HCT116 (cell line): ENCODE data around the gene CHM. TPM values are rescaled to one million over a fixed set of nuclear protein-coding genes. Genes with fewer than 3 reads are reported as not detected.

Experiments used
- ATAC-seq: fragments of 200-7000 bp; cut with Tn5 transposase; 2 replicates; pipeline ENCODE4 v1.9.1; 2020; ENCODE audit warnings: mild to moderate bottlenecking, moderate library complexity
- BruUV-seq: library from RNA; stranded (reverse); fragments of 400-500 nt; replicated peaks from 2 replicates; lab custom pipeline; 2021; lab: Mats Ljungman, UMichigan
- CTCF ChIA-PET: fragments of 300-600 bp; sonication (Branson Sonifier 250); formaldehyde crosslinking; loops from one replicate; lab custom pipeline; 2021; ENCODE audit warnings: antibody characterized with exemption; lab: Charles Lee
- POLR2A ChIA-PET: fragments of 300-600, 350-600 bp; sonication (Branson Sonifier 250); formaldehyde crosslinking; loops from one replicate; lab custom pipeline; 2021; ENCODE audit warnings: antibody characterized with exemption; lab: Charles Lee
- RAD21 ChIA-PET, 2 experiments: fragments of 300-600 bp; sonication (Branson Sonifier 250); formaldehyde crosslinking; loops; one replicate each; lab custom pipeline; 2023; ENCODE audit warnings: low total read pairs in 2 of 2; ENCODE audit not compliant: uncharacterized antibody in 2 of 2, unreplicated experiment in 2 of 2, low non-redundant PET in 1 of 2; lab: Charles Lee
- DNase-seq: peaks from one replicate; pipeline ENCODE4 v3.0.0-alpha.2; 2010; ENCODE audit warnings: low read depth, low spot score
- H2AFZ ChIP-seq: fragments of 200-600 bp; shearing (Covaris generic), sonication (generic); 2 replicates; pipeline ENCODE4 v1.6.1; 2017; ENCODE audit warnings: low read depth, mixed run types, mixed read lengths, antibody characterized with exemption, low read length; ENCODE audit not compliant: poor library complexity, severe bottlenecking
- H3K27ac ChIP-seq: 2 replicates; pipeline ENCODE4 v1.5.1; 2012; ENCODE audit warnings: low read depth, low read length
- H3K27me3 ChIP-seq: fragments of 200-600 bp; sonication (generic); 2 replicates; pipeline ENCODE4 v1.6.1; 2016; ENCODE audit warnings: mixed run types, low read length, mixed read lengths; ENCODE audit not compliant: insufficient read depth
- H3K36me3 ChIP-seq, 2 experiments: fragments of 200-500 bp in 1 of 2; fragments of 200-600 bp in 1 of 2; sonication (Bioruptor generic) in 1 of 2; sonication (generic) in 1 of 2; 2 replicates each; pipeline versions ENCODE4 v1.5.1 to v1.6.1; 2014 to 2016; ENCODE audit warnings: low read length in 2 of 2, inconsistent platforms in 1 of 2, mixed read lengths in 1 of 2, mixed run types in 1 of 2; ENCODE audit not compliant: insufficient read depth in 2 of 2, control insufficient read depth in 1 of 2
- H3K4me1 ChIP-seq, 2 experiments: fragments of 200-600 bp in 1 of 2; sonication (generic) in 1 of 2; 2 replicates each; pipeline versions ENCODE4 v1.5.1 to v1.6.1; 2012 to 2017; ENCODE audit warnings: low read length in 2 of 2, inconsistent platforms in 1 of 2, mild to moderate bottlenecking in 1 of 2, mixed read lengths in 1 of 2, mixed run types in 1 of 2, moderate library complexity in 1 of 2; ENCODE audit not compliant: insufficient read depth in 2 of 2, control insufficient read depth in 1 of 2
- H3K4me2 ChIP-seq: fragments of 200-600 bp; sonication (generic); 2 replicates; pipeline ENCODE4 v1.6.1; 2017; ENCODE audit warnings: mixed run types, low read length, mixed read lengths
- H3K4me3 ChIP-seq, 2 experiments: fragments of 200-600 bp in 1 of 2; sonication (generic) in 1 of 2; replicated peaks in 1 of 2; 2 replicates each; pipeline ENCODE4 v1.5.1; 2011 to 2016; ENCODE audit warnings: low read length in 2 of 2, control low read depth in 1 of 2, low read depth in 1 of 2, mild to moderate bottlenecking in 1 of 2, mixed read lengths in 1 of 2, mixed run types in 1 of 2
- H3K79me2 ChIP-seq: fragments of 200-600 bp; sonication (generic); 2 replicates; pipeline ENCODE4 v1.6.1; 2017; ENCODE audit warnings: mild to moderate bottlenecking, mixed run types, low read length, moderate library complexity, mixed read lengths; ENCODE audit not compliant: insufficient read depth
- H3K9ac ChIP-seq: fragments of 200-600 bp; sonication (generic); 2 replicates; pipeline ENCODE4 v1.6.1; 2016; ENCODE audit warnings: low read length, mixed read lengths
- H3K9me2 ChIP-seq: fragments of 200-600 bp; sonication (generic), shearing (Covaris generic); 2 replicates; pipeline ENCODE4 v1.6.1; 2017; ENCODE audit warnings: mixed run types, mild to moderate bottlenecking, moderate library complexity; ENCODE audit not compliant: insufficient read depth
- H3K9me3 ChIP-seq, 2 experiments: fragments of 200-500 bp in 1 of 2; fragments of 200-600 bp in 1 of 2; sonication (Bioruptor generic) in 1 of 2; sonication (generic) in 1 of 2; 2 replicates each; pipeline ENCODE4 v1.6.1; 2014 to 2017; ENCODE audit warnings: low read length in 2 of 2, mixed read lengths in 2 of 2, inconsistent platforms in 1 of 2, low read depth in 1 of 2, mild to moderate bottlenecking in 1 of 2, mixed run types in 1 of 2, moderate library complexity in 1 of 2; ENCODE audit not compliant: control insufficient read depth in 1 of 2, insufficient read depth in 1 of 2
- H4K20me1 ChIP-seq: fragments of 200-600 bp; sonication (generic), shearing (Covaris generic); 2 replicates; pipeline ENCODE4 v1.6.1; 2017; ENCODE audit warnings: mixed run types, mild to moderate bottlenecking, moderate library complexity; ENCODE audit not compliant: insufficient read depth
- CBX3 ChIP-seq: IDR thresholded peaks from 2 replicates; pipeline ENCODE4 v1.6.1; 2012; ENCODE audit warnings: low read depth
- CEBPB ChIP-seq: IDR thresholded peaks from 2 replicates; pipeline ENCODE4 v1.6.1; 2012; ENCODE audit warnings: low read depth
- EGR1 ChIP-seq: IDR thresholded peaks from 2 replicates; pipeline ENCODE4 v1.6.1; 2012; ENCODE audit warnings: low read depth
- ELF1 ChIP-seq: IDR thresholded peaks from 2 replicates; pipeline ENCODE4 v1.6.1; 2012; ENCODE audit warnings: low read depth, borderline replicate concordance
- JUND ChIP-seq: IDR thresholded peaks from 2 replicates; pipeline ENCODE4 v1.6.1; 2012
- POLR2A ChIP-seq: IDR thresholded peaks from 2 replicates; pipeline ENCODE4 v1.7.0; 2011; ENCODE audit warnings: borderline replicate concordance; ENCODE audit not compliant: insufficient read depth, insufficient read length; ENCODE audit errors: extremely low read depth
- RAD21 ChIP-seq: IDR thresholded peaks from 2 replicates; pipeline ENCODE4 v1.6.1; 2012; ENCODE audit warnings: low read depth, mild to moderate bottlenecking
- SP1 ChIP-seq: IDR thresholded peaks from 2 replicates; pipeline ENCODE4 v1.6.1; 2012; ENCODE audit warnings: low read depth
- YY1 ChIP-seq: IDR thresholded peaks from 2 replicates; pipeline ENCODE4 v1.6.1; 2011; ENCODE audit warnings: low read length, low read depth, moderate library complexity, mild to moderate bottlenecking; ENCODE audit not compliant: insufficient replicate concordance; ENCODE audit errors: extremely low read depth
- intact Hi-C: fragments of 100-400 bp; cut with micrococcal nuclease; formaldehyde crosslinking; loops from 2 replicates; pipeline ENCODE4 v1.10.0; 2022
- total RNA-seq: library from RNA; stranded (reverse); gene quantifications from one replicate; pipeline ENCODE4 v1.2.1, GENCODE V29; 2021; ENCODE audit not compliant: unreplicated experiment
- TF ChIP-seq, protein P1 (sequence below): IDR thresholded peaks from 2 replicates; pipeline ENCODE4 v1.6.1; 2012; ENCODE audit warnings: low read depth

CHM gene
- total RNA-seq, 1 experiment from 2014 or later = 17.1 TPM

DNA sequence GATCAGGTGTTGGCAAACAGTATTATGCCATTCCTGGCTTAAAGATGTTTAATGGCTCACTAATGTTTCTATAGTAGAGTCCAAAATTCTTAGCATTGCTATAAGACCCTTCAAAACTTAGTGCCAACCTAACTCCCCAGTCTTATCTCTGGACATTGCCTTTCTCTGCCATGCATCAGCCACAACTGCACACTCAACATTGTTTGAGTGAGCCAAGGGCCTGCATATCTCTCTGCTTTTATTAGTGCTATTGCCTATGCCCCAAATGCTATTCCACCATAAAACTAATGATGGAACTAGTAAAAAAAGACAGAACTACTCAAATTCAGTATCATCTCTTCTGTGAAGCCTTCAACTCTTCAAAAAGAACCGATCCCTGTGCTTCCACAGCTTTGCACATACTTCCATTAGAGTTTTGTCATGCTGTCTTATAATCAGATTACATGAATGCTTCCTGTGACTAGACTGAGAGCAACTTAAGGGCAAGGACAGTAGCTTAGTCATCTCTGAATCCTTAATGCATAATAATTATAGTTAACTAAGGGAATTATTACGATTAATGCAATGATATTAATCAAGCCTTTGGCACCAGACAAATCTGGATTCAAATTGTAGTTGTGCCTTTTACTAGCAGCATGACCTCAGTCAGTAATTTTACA, 53.7 kb downstream of the CHM start (continued):
- TF ChIP-seq, protein P1, sequence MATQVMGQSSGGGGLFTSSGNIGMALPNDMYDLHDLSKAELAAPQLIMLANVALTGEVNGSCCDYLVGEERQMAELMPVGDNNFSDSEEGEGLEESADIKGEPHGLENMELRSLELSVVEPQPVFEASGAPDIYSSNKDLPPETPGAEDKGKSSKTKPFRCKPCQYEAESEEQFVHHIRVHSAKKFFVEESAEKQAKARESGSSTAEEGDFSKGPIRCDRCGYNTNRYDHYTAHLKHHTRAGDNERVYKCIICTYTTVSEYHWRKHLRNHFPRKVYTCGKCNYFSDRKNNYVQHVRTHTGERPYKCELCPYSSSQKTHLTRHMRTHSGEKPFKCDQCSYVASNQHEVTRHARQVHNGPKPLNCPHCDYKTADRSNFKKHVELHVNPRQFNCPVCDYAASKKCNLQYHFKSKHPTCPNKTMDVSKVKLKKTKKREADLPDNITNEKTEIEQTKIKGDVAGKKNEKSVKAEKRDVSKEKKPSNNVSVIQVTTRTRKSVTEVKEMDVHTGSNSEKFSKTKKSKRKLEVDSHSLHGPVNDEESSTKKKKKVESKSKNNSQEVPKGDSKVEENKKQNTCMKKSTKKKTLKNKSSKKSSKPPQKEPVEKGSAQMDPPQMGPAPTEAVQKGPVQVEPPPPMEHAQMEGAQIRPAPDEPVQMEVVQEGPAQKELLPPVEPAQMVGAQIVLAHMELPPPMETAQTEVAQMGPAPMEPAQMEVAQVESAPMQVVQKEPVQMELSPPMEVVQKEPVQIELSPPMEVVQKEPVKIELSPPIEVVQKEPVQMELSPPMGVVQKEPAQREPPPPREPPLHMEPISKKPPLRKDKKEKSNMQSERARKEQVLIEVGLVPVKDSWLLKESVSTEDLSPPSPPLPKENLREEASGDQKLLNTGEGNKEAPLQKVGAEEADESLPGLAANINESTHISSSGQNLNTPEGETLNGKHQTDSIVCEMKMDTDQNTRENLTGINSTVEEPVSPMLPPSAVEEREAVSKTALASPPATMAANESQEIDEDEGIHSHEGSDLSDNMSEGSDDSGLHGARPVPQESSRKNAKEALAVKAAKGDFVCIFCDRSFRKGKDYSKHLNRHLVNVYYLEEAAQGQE = no peak
- TF ChIP-seq SP1 (no peak), YY1 (no peak), JUND (no peak), CBX3 (no peak), EGR1 (no peak), RAD21 (no peak), ELF1 (no peak), CEBPB (no peak)

DNA sequence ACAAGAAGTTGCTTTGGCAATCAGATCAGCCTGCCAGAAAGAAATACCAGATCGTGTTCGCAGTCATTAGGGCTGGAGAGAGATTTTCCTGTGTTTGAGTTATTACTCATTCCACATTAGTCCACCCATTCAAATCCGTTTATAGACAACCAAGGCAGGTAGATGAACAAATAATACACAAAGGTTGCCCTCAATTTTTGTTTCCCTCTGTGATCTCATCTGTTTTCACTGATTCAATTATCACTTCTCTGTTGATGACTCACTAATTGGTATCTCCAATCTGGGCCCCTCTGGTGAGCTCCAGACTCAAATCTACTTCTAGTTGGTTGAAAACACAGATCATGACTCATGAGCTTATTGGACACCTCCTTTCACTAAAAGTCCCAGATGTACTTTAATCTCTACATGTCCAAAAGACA, 54.5 kb downstream of the CHM start:
- TF ChIP-seq JUND (no peak), POLR2A (no peak), SP1 (no peak)
- Histone ChIP-seq H4K20me1 (no peaks in the 10 kb centered on the region), H3K27ac (no peak overlapping the region), H3K4me3 (no peak overlapping the region), H3K4me2 (peak overlapping the region; percentile 21), H3K9me2 (no peaks in the 10 kb centered on the region), H3K4me1 (peaks cover 0 to 17% of the 10 kb centered on the region in 2 experiments; a peak in 1 of 4 replicates), H3K9ac (no peak overlapping the region), H2AFZ (no peak overlapping the region), H3K27me3 (no peaks in the 10 kb centered on the region), H3K79me2 (no peaks in the 10 kb centered on the region), H3K36me3 (no peaks in the 10 kb centered on the region), H3K9me3 (no peaks in the 10 kb centered on the region)
- BruUV-seq = no TSS peak
- ATAC-seq = 0 out of 2 replicates have a peak, but pooled peaks have one; percentile 25
- intact Hi-C loops = no loop called here
- RAD21 ChIA-PET = no interaction called here
- POLR2A ChIA-PET = no interaction called here
- DNase-seq = peak; percentile 7
- CTCF ChIA-PET = no interaction called here
